Choroid plexus epithelial cell (primary cell): ENCODE measurements around the gene ZBED4.

Source experiments
- DNase-seq: peaks from one replicate; pipeline ENCODE4 v3.0.0-alpha.2; 2010; ENCODE audit warnings: low read depth
- H3K4me3 ChIP-seq: 2 replicates; pipeline ENCODE4 v1.5.1; 2011; ENCODE audit warnings: low read depth, mild to moderate bottlenecking, control low read depth, low read length, moderate library complexity
- TF ChIP-seq, protein P1 (sequence below): conservative IDR thresholded peaks from 2 replicates; pipeline ENCODE4 v1.5.1; 2011; ENCODE audit warnings: low read depth, mild to moderate bottlenecking, control low read depth, inconsistent platforms, low read length, moderate library complexity

Gene ZBED4

DNA sequence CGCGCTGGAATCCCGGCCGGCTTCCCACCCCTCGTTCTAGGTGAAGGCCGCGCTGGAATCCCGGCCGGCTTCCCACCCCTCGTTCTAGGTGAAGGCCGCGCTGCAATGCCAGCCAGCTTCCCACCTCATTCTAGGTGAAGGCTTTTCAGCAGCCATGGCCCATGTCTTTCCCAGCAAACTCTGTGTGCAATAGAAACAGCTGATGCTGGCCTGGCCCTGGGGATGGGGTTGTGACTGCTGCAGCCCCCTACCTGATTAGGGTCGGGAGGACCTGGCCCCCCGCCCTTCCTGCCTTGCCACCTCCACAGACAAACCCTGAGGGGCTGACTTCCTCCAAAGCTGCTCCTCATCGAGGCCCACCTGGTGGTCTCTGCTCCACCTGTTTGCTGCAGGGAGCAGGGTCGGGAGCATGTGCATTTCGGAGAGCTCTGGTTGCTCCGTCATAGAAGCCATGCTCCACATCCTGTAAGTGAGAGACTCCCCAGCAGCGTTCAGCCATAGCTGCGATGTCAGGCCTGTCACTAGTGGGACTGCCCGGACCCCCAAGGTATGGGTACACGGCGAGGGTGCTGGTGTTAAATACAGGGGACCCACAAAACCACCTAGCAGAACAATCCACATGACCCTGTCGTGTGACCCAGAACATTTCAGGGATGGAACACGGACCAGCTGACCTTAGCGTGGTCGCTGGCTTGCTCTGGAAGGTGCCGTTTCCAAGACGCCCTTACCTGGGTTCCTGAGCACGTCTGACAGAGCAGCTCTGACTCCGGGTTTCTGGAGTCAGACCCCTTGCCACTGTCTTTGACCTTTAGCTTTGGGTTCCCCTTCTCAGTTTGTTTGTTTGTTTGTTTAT lies 3.3 kb downstream of the ZBED4 start:
- no peak for DNase-seq
- TF ChIP-seq, protein P1, sequence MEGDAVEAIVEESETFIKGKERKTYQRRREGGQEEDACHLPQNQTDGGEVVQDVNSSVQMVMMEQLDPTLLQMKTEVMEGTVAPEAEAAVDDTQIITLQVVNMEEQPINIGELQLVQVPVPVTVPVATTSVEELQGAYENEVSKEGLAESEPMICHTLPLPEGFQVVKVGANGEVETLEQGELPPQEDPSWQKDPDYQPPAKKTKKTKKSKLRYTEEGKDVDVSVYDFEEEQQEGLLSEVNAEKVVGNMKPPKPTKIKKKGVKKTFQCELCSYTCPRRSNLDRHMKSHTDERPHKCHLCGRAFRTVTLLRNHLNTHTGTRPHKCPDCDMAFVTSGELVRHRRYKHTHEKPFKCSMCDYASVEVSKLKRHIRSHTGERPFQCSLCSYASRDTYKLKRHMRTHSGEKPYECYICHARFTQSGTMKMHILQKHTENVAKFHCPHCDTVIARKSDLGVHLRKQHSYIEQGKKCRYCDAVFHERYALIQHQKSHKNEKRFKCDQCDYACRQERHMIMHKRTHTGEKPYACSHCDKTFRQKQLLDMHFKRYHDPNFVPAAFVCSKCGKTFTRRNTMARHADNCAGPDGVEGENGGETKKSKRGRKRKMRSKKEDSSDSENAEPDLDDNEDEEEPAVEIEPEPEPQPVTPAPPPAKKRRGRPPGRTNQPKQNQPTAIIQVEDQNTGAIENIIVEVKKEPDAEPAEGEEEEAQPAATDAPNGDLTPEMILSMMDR, result no peak
- no peak overlapping the region for H3K4me3 ChIP-seq

DNA sequence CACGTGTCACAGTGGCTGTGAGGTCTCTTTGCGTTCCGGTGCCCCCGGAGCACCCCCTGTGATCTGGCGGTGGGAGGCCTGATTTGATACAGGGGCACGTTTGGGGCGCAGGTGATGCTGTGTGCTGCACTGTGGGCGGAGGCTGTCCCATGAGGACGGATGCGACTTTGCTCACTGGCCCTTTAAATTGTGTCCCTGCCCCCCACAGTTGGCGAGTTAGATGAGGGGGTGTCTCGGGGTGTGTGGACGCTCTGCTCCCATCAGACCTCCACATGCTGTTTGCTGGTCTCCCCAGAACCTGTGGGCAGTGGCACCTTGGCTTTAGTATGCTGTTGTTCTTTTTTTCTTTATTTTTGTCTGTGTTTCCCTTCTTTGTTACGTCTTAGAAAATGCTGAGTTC lies 5.2 kb downstream of the ZBED4 start:
- DNase-seq, result no peak
- no peak overlapping the region for H3K4me3 ChIP-seq
- TF ChIP-seq, protein P1, result no peak

DNA sequence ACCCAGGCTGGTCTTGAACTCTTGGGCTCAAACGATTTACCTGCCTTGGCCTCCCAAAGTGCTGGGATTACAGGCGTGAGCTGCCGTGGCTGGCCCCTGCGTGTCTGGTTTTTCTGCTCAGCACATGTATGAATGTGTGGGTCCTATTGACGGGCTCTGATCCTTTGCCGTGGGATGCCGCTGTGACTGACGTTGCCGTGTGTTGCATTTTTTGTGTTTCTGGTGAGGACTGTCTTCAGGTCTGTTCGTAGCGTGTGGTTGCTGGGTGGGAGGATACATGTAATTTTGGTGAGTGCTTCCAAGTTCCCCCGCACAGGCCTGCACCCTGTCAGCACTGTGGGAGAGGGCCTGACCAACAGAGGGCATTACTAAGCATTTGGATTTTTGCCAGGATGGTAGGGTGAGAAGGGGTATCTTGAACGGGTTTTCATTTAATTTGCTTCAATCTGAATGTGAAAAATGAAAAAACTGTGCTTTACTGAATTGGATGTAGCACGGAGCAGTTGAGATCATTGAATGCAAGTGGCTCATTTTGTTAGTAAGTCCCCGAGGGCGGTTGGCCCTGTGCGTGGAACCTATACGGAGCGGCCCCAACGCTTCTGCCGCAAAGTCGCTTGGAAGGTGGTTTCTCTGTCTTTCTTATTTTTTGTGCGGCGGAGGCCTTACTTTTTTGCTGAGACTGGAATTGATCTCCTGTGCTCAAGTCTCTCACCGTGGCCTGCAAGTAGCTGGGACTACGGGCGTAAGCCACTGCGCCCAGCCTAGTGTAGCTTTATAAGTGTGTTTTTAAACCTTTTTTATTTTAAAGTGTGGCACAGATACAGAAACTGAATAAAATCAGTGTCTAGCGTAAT lies 8.2 kb downstream of the ZBED4 start:
- no peak overlapping the region for H3K4me3 ChIP-seq
- TF ChIP-seq, protein P1, result no peak
- DNase-seq, result no peak

DNA sequence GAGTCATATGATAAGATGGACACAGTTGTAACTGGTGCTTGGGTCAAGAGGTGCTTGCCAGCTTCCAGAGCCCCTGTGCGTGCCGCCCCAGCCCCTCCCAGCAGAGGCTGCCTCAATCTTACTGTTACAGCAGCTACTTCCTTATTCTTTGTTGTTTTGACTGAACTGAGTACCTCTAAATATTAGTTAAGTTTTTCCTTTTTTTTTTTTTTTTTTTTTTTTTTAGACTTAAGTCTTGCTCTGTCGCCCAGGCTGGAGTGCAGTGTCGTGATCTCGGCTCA lies 8.8 kb downstream of the ZBED4 start:
- TF ChIP-seq, protein P1, result no peak
- no peak overlapping the region for H3K4me3 ChIP-seq
- no peak for DNase-seq

DNA sequence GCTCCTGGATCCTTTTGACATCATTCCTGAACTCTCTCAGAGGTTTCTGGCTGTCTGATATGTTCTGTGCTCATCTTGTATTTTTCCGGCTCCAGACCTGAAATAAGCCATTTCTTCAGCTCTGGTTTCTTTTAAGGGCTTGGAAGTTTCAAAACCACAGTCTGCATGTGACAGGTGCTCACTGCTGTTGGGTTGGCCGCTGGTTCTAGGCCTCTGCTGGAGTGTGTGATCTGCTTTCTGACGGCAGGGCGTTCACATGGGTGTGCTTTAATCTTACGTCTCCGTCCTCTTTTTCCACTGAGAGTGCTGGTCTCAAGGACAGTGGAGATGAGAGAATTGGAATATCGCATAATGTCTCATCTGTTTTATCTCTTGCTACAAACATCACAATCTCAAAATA lies 10.3 kb downstream of the ZBED4 start:
- no peak overlapping the region for H3K4me3 ChIP-seq
- no peak for DNase-seq
- TF ChIP-seq, protein P1, result no peak

DNA sequence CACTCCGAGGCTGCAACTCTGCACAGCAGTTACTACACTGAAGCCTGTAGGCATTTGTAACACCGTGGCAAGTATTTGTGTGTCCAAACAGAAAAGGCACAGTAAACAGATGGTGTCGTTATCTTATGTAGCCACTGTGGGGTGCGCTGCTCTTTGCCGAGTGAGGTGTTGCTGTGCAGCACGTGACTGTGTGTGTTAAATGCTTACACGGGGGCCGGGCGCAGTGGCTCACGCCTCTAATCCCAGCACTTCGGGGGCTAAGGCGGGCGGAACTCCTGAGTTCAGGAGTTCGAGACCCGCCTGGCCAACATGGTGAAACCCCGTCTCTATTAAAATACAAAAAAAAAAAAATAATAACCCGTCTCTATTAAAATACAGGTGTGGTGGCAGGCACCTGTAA lies 11.5 kb downstream of the ZBED4 start:
- no peak overlapping the region for H3K4me3 ChIP-seq
- no peak for DNase-seq
- TF ChIP-seq, protein P1, result no peak

DNA sequence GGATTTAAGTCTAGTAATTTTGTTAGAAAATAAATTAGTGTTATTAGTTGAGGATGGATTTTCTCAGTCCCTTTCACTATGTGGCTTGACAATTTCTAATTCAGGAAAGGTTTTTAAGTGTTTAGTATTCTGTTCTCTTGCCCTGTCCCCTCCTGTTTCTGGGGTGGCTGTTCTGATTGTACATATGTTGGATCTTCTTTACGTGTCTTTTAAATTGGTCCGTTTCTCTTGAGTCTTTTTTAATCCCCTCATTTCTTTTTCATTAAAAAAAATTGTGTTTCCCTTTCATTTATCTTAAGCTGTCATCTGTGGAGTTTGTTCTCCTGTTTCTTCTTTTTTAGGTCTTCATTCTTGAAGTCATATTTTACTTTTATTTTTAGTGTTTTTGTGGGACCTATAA lies 12.5 kb downstream of the ZBED4 start:
- H3K4me3 ChIP-seq, result no peak overlapping the region
- TF ChIP-seq, protein P1, result no peak
- no peak for DNase-seq
